HG03159 (cell line): ENCODE data around the gene SLC25A28.

Experiments
- ATAC-seq: cut with Tn5 transposase; IDR thresholded peaks from one replicate; pipeline ENCODE4 v1.9.1; 2021; ENCODE audit warnings: mild to moderate bottlenecking, moderate library complexity; ENCODE audit not compliant: unreplicated experiment

The SLC25A28 gene

GRCh38 chr10:99595236-99595635, 25.0 kb downstream of the SLC25A28 start:
- ATAC-seq: no peak

DNA sequence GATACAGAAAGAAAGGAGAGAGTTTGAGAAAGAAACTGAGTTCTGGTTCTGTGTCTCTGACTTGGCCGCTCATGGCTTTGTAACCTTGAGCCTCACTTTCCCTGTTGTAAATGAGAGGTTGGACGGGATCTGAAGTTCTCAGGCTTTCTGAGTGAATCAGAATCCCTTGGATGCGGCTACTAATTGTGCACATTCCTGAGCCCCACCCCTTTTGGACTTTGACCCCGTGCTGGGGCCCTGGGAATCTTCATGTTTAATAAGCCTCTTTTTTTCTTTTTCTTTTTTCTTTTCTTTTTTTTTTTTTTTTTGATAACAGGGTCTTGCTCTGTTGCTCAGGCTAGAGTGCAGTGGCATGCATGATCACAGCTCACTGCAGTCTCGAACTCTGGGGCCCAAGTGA, 26.9 kb downstream of the SLC25A28 start:
- ATAC-seq: no peak

GRCh38 chr10:99590799-99591198, 29.4 kb downstream of the SLC25A28 start:
- ATAC-seq: no peak

- no peak for ATAC-seq
Observed at GRCh38 chr10:99583687-99584086, 36.6 kb downstream of the SLC25A28 start.

- no peak for ATAC-seq
Observed at GRCh38 chr10:99582255-99582770, 37.9 kb downstream of the SLC25A28 start.

DNA sequence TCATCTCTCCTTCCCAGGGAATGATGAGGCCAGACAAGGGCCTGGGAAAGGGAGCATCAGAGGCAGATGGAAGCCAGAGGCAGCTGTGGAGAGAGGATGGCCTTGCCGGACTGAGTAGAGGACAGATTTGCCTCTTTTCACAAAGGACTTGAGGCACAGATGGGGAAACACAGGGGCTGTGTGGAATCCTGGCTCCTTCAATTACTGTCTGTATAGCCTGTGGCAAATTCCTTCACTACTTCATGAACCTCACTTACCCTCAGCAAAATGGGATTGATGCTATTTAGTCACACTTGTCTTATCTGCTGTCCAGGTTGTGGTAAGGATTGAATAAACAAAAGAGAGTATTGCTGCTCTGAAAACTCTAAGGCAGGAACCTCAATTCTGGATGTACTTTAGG, 40.3 kb downstream of the SLC25A28 start:
- no peak for ATAC-seq

GRCh38 chr10:99573790-99574189, 46.4 kb downstream of the SLC25A28 start:
- no peak for ATAC-seq

DNA sequence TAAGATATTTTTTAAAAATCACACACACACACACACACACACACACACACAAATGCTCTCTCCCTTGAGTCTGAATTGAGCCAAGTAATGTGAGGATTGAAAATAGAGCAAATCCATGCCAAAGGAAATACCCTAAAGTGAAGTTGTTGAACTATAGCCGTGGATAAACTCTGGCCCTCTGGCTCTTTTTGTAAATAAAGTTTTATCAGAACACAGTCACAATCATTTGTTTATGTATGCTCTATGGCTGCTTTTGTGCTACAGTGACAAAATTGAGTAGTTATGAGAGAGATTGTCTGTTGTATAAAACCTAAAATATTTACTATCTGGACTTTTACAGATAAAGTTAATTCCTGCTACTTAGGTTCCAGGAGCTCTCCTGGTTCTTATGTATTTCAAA, 48.4 kb downstream of the SLC25A28 start:
- no peak for ATAC-seq

GRCh38 chr10:99569961-99570360, 50.3 kb downstream of the SLC25A28 start:
- no peak for ATAC-seq

DNA sequence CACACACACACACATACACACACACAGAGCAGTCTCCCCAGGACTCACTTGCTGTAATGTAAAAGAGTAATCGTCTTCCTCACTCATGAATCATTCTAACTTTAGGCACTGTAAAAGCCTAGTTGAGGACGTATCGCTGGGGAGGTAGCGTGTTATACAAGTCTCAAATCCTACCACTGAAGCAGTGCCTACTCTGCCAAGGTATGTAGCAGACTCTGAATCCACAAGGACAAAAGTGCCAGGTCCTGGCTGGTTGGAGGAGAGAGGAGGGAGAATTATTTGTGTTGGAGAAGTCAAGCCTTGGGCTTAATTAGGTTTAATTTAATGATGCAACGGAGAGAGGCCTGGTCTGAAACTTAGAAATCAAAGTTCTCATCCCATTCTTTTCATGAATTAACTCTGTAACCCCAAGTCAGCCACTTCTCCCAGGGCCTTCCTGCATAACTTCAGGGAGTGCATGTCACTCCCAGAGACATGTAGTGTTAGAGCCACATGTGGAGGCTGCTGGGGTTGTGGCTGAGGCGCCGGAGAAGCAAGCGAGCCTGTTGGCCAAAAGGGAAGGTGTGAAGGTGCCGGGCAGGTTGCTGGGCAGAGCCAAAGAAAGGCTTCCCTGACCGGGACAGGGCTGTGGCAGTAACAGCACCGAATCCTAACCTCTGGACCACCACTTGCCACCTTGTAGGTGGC, 50.8 kb downstream of the SLC25A28 start:
- no peak for ATAC-seq

- ATAC-seq: no peak
Observed at GRCh38 chr10:99565166-99565565, 55.1 kb downstream of the SLC25A28 start.

- no peak for ATAC-seq
Observed at GRCh38 chr10:99564361-99564760, 55.9 kb downstream of the SLC25A28 start.

GRCh38 chr10:99562631-99563030, 57.6 kb downstream of the SLC25A28 start:
- ATAC-seq: no peak
